Measurements from ENCODE around the gene GSTM5. TPM values are rescaled to one million over a fixed set of nuclear protein-coding genes. Genes with fewer than 3 reads are reported as not detected.

GSTM5 gene
- total and polyA plus RNA-seq, 2 of the 8 experiments (the other 6 are each of a cell fraction or from before 2014, with no cell fraction given), result 0.24 to 0.89 TPM

- TF ChIP-seq TCF12 (IDR thresholded peaks at IDR 0.05; ENCODE audit: low read depth, low read length) (no peak), RFX5 (IDR thresholded peaks at IDR 0.05; ENCODE audit: borderline replicate concordance, low read depth, low read length) (no peak), POLR2AphosphoS5 (IDR thresholded peaks at IDR 0.05; ENCODE audit: low read depth, low read length) (no peak)
Observed at GRCh38 chr1:109719337-109719837, 7.3 kb downstream of the GSTM5 start (continued).

Data from H1 (cell line).